ENCODE results near the gene BCL6. TPM values are rescaled to one million over a fixed set of nuclear protein-coding genes. Genes with fewer than 3 reads are reported as not detected.
A peak's percentile ranks its signal among the peaks of the same experiment; 100 is the strongest.

Gene BCL6
- total and polyA plus RNA-seq, 2 of the 8 experiments (the other 6 are each of a cell fraction or from before 2014, with no cell fraction given): 5.7 to 10.4 TPM

- Histone ChIP-seq H4K5ac (ENCODE audit: insufficient read length, low read depth, low read length) (no peak overlapping the region), H2BK12ac (ENCODE audit: low read depth, low read length) (peak overlapping the region; percentile 51; the same call in 1 of the 2 replicates), H3K14ac (ENCODE audit: insufficient read length) (no peak overlapping the region), H2BK20ac (ENCODE audit: low read length) (no peak overlapping the region), H2AK5ac (ENCODE audit: low read depth, low read length) (no peak overlapping the region), H3K9ac (replicated peaks in 1 of 4; ENCODE audit: extremely low read depth in 1 of 4, low read depth in 3 of 4, low read length in 3 of 4) (no peak overlapping the region), H3K18ac (ENCODE audit: extremely low read depth, low read length) (no peak overlapping the region), H3K4me1 (replicated peaks in 1 of 4; ENCODE audit: control insufficient read depth in 3 of 4, insufficient read depth in 4 of 4, low read length in 3 of 4) (peaks cover 0 to 3% (median 0%) of the 10 kb centered on the region in 4 experiments; a peak in 1 of 7 replicates), H3K56ac (replicated peaks; ENCODE audit: insufficient read length, low read depth, low read length) (no peak overlapping the region), H4K8ac (ENCODE audit: extremely low read depth, insufficient read depth, low read length) (no peak overlapping the region), H3K9me3 (ENCODE audit: insufficient read depth in 2 of 2, low read depth in 1 of 2, low read length in 1 of 2) (no peaks in the 10 kb centered on the region), H3K79me2 (ENCODE audit: control insufficient read depth in 1 of 2, insufficient read depth in 2 of 2, low read length in 2 of 2) (no peaks in the 10 kb centered on the region), H3K27me3 (replicated peaks in 1 of 4; ENCODE audit: control insufficient read depth in 3 of 4, extremely low read depth in 1 of 4, insufficient read depth in 3 of 4, low read length in 3 of 4) (peaks cover 1 to 14% (median 9%) of the 10 kb centered on the region in 4 experiments; a peak in 5 of 7 replicates), H3K23me2 (ENCODE audit: low read depth, low read length) (peaks cover 2% of the 10 kb centered on the region; the same call in 1 of the 2 replicates), H2BK5ac (ENCODE audit: low read depth, low read length) (no peak overlapping the region), H3K4me2 (ENCODE audit: insufficient read depth in 1 of 2, low read depth in 2 of 2, low read length in 2 of 2) (no peak overlapping the region), H3K27ac (ENCODE audit: low read depth, low read length) (no peak overlapping the region), H4K91ac (replicated peaks; ENCODE audit: insufficient read length, low read length) (no peak overlapping the region), H3K36me3 (ENCODE audit: control insufficient read depth in 2 of 4, insufficient read depth in 4 of 4, low read length in 3 of 4) (no peaks in the 10 kb centered on the region), H2AFZ (ENCODE audit: low read length) (no peak overlapping the region), H3K4ac (replicated peaks; ENCODE audit: insufficient read length, low read depth, low read length) (no peak overlapping the region), H3K79me1 (ENCODE audit: low read depth, low read length) (no peaks in the 10 kb centered on the region), H2BK15ac (ENCODE audit: low read length) (no peak overlapping the region; the same call in 1 of the 2 replicates), H2BK120ac (replicated peaks; ENCODE audit: low read depth, low read length) (no peak overlapping the region), H4K20me1 (replicated peaks in 1 of 2; ENCODE audit: control insufficient read depth in 1 of 2, insufficient read depth in 2 of 2, low read length in 2 of 2) (peaks cover 0 to 1% of the 10 kb centered on the region in 2 experiments), H3K4me3 (ENCODE audit: extremely low read depth in 1 of 4, insufficient read depth in 2 of 4, low read depth in 3 of 4, low read length in 4 of 4) (no peak overlapping the region), H3K23ac (ENCODE audit: insufficient read length) (no peak overlapping the region)
- CTCF ChIA-PET (ENCODE audit: partially characterized antibody): interaction anchor here (0.7 to 20.1 kb wide), 5 partner anchors 51 to 446 kb away, joined by 3 to 947 read pairs (median 5); no protein-coding TSS in a partner anchor
- 91% methylated on average over 3 of the region's 3 CpGs; no CpG with 5 or more reads in 1 of the 2 experiments for WGBS, 2 experiments (ENCODE audit: extremely low coverage in 1 of 2, insufficient coverage in 1 of 2, insufficient read length in 1 of 2, insufficient replicate concordance in 2 of 2, low coverage in 1 of 2, low lambda C conversion rate in 2 of 2, missing lambda C conversion rate in 1 of 2)
- FAIRE-seq (no peak), DNase-seq (ENCODE audit: low read depth in 1 of 2, low spot score in 2 of 2) (no peak)
- TF ChIP-seq MAFK (IDR thresholded peaks at IDR 0.05; ENCODE audit: low read depth, low read length) (no peak), KDM5A (IDR thresholded peaks at IDR 0.05; ENCODE audit: low read length) (no peak), BACH1 (IDR thresholded peaks at IDR 0.05; ENCODE audit: low read length) (no peak), CREB1 (IDR thresholded peaks at IDR 0.05) (no peak), RFX5 (IDR thresholded peaks at IDR 0.05; ENCODE audit: borderline replicate concordance, low read depth, low read length) (no peak), RXRA (IDR thresholded peaks at IDR 0.05; ENCODE audit: insufficient read depth, low read depth, low read length) (no peak), SRF (IDR thresholded peaks at IDR 0.05; ENCODE audit: low read depth, low read length) (no peak), SUZ12 (IDR thresholded peaks at IDR 0.05; ENCODE audit: low read length) (no peak), CHD1 (IDR thresholded peaks at IDR 0.05; ENCODE audit: low read depth, low read length) (no peak)
- POLR2A ChIA-PET (ENCODE audit: partially characterized antibody): interaction anchor here (1.2 kb wide), 1 partner anchor 54 kb away, joined by 3 read pairs; no protein-coding TSS in a partner anchor
These were observed 72.3 kb downstream of the BCL6 start for GRCh38 chr3:187673012-187673411.
